GOT3 (cell line): Measurements from ENCODE around the gene SFMBT2.
"Not testable (repeated sequence)": the region's sequence is repeated elsewhere in the genome, so short reads cannot be mapped to it uniquely, and the experiment has no call there.

Experiments
- DNase-seq: peaks from one replicate; lab custom pipeline; 2025; ENCODE audit warnings: mixed read lengths; lab: John Stamatoyannopoulos, UW

The SFMBT2 gene

GRCh38 chr10:7401156-7401555, 9.7 kb downstream of the SFMBT2 start:
- DNase-seq, result no peak

- DNase-seq, result no peak
Observed at GRCh38 chr10:7400068-7400715, 10.6 kb downstream of the SFMBT2 start.

- DNase-seq, result no peak
Observed at GRCh38 chr10:7399533-7399932, 11.3 kb downstream of the SFMBT2 start.

- no peak for DNase-seq
Observed at GRCh38 chr10:7397049-7398035, 13.5 kb downstream of the SFMBT2 start.

GRCh38 chr10:7392301-7392700, 18.5 kb downstream of the SFMBT2 start:
- DNase-seq, result not testable (repeated sequence)

- no peak for DNase-seq
Observed at GRCh38 chr10:7391748-7392147, 19.1 kb downstream of the SFMBT2 start.

- not testable (repeated sequence) for DNase-seq
Observed at GRCh38 chr10:7390689-7391110, 20.1 kb downstream of the SFMBT2 start.

- no peak for DNase-seq
Observed at GRCh38 chr10:7389844-7390243, 21.0 kb downstream of the SFMBT2 start.

GRCh38 chr10:7389346-7389745, 21.5 kb downstream of the SFMBT2 start:
- DNase-seq, result no peak

GRCh38 chr10:7388602-7389001, 22.2 kb downstream of the SFMBT2 start:
- DNase-seq, result no peak

- DNase-seq, result not testable (repeated sequence)
Observed at GRCh38 chr10:7388149-7388548, 22.7 kb downstream of the SFMBT2 start.

GRCh38 chr10:7385114-7385513, 25.7 kb downstream of the SFMBT2 start:
- DNase-seq, result no peak

GRCh38 chr10:7383442-7383841, 27.4 kb downstream of the SFMBT2 start:
- no peak for DNase-seq

GRCh38 chr10:7380704-7381241, 30.1 kb downstream of the SFMBT2 start:
- DNase-seq, result no peak

- DNase-seq, result no peak
Observed at GRCh38 chr10:7378602-7379403, 32.0 kb downstream of the SFMBT2 start.

GRCh38 chr10:7377614-7378248, 33.1 kb downstream of the SFMBT2 start:
- DNase-seq, result no peak

GRCh38 chr10:7374795-7375194, 36.0 kb downstream of the SFMBT2 start:
- no peak for DNase-seq

- DNase-seq, result no peak
Observed at GRCh38 chr10:7373039-7373438, 37.8 kb downstream of the SFMBT2 start.

GRCh38 chr10:7372504-7372903, 38.3 kb downstream of the SFMBT2 start:
- DNase-seq, result no peak

GRCh38 chr10:7370511-7370910, 40.3 kb downstream of the SFMBT2 start:
- no peak for DNase-seq

- DNase-seq, result no peak
Observed at GRCh38 chr10:7365027-7365745, 45.6 kb downstream of the SFMBT2 start.
